Naive thymus-derived CD8-positive, alpha-beta T cell (primary cell): Measurements from ENCODE around the gene TP53TG5. TPM values are rescaled to one million over a fixed set of nuclear protein-coding genes. Genes with fewer than 3 reads are reported as not detected.

Source experiments
- ATAC-seq, 2 donors: fragments of 150-1000 bp; cut with Tn5 transposase in 1 of 2; sonication (Bioruptor Pico), chemical (Tn5 transposase) in 1 of 2; 1 replicate in 1 of 2; 2 replicates in 1 of 2; pipeline ENCODE4 v1.10.0; 2021; ENCODE audit warnings: mild to moderate bottlenecking in 2 of 2, moderate library complexity in 2 of 2
- POLR2A ChIA-PET: fragments of 350-600 bp; sonication (Branson Sonifier 250); formaldehyde crosslinking; loops from one replicate; lab custom pipeline; 2021; ENCODE audit warnings: antibody characterized with exemption; lab: Charles Lee
- DNase-seq, 10 donors: peaks; one replicate each; pipeline versions ENCODE4 v3.0.0 to v3.0.0-alpha.2; 2020 to 2022
- H3K27ac Mint-ChIP-seq, 10 donors: one replicate each; pipeline ENCODE4 v1.8.0; 2020 to 2022; ENCODE audit warnings: mild to moderate bottlenecking in 10 of 10, mixed read lengths in 10 of 10, moderate library complexity in 4 of 10, inconsistent platforms in 1 of 10
- H3K27me3 Mint-ChIP-seq, 5 donors: one replicate each; pipeline ENCODE4 v1.8.0; 2021 to 2022; ENCODE audit warnings: mixed read lengths in 5 of 5
- H3K36me3 Mint-ChIP-seq, 3 donors: one replicate each; pipeline ENCODE4 v1.8.0; 2020 to 2022; ENCODE audit warnings: mixed read lengths in 3 of 3, mild to moderate bottlenecking in 2 of 3, inconsistent platforms in 1 of 3
- H3K4me1 Mint-ChIP-seq, 4 donors: one replicate each; pipeline ENCODE4 v1.8.0; 2021 to 2022; ENCODE audit warnings: mixed read lengths in 4 of 4
- H3K4me3 Mint-ChIP-seq, 10 donors: one replicate each; pipeline ENCODE4 v1.8.0; 2020 to 2022; ENCODE audit warnings: mild to moderate bottlenecking in 10 of 10, mixed read lengths in 10 of 10, moderate library complexity in 6 of 10, inconsistent platforms in 1 of 10
- H3K9me3 Mint-ChIP-seq, 9 donors: one replicate each; pipeline ENCODE4 v1.8.0; 2020 to 2022; ENCODE audit warnings: mixed read lengths in 9 of 9, mild to moderate bottlenecking in 3 of 9, inconsistent platforms in 1 of 9, moderate library complexity in 1 of 9
- microRNA-seq: library from miRNA; unstranded; fragments of <30 nt; microRNA quantifications from one replicate; pipeline ENCODE4 v1.2.0, GENCODE V29; 2022; ENCODE audit warnings: borderline microRNAs expressed
- polyA plus RNA-seq, 3 donors: library from polyadenylated mRNA; unstranded; fragments of 300-500 nt; fragmentation: Illumina TruSeq; gene quantifications; one replicate each; pipeline ENCODE4 v1.2.3, GENCODE V29; 2021
- total RNA-seq, 8 experiments: library from RNA in 2 of 8; stranded (reverse) in 2 of 8; gene quantifications; one replicate each; pipeline ENCODE4 v1.2.3 and lab custom pipeline; 2021 to 2026

Gene TP53TG5
- total and polyA plus RNA-seq, 5 experiments from 2014 or later, result 0.42 to 0.55 (median 0.47) TPM; not detected in 2

DNA sequence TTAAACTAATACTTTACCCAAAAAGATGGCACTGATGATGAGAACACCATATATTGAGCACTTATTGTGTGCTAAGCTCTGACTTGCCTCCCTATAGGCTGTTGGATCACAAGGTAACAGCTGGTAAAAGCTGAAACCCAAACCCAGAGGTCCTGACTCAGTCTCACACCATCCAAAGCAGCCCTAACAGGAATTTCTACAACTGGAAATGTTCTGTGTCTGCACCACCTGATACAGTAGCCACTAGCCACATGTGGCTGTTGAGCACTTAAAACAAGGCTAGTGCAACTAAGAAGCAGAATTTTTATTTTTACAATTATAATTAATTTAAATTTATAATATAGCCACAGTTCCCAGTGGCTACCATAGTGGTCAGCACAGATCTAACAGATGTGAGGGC is 54.4 kb downstream of the TP53TG5 start:
- POLR2A ChIA-PET, result interaction anchor here (0.7 kb wide), 1 partner anchor 498 kb away, joined by 4 read pairs; no protein-coding TSS in a partner anchor
- Mint-ChIP-seq H3K27me3 (no peaks in the 10 kb centered on the region), H3K36me3 (no peaks in the 10 kb centered on the region), H3K4me3 (no peak overlapping the region), H3K4me1 (peaks cover 7 to 22% (median 18%) of the 10 kb centered on the region in 4 donors), H3K9me3 (no peaks in the 10 kb centered on the region), H3K27ac (no peak overlapping the region)
- ATAC-seq (no peak), DNase-seq (no peak)

DNA sequence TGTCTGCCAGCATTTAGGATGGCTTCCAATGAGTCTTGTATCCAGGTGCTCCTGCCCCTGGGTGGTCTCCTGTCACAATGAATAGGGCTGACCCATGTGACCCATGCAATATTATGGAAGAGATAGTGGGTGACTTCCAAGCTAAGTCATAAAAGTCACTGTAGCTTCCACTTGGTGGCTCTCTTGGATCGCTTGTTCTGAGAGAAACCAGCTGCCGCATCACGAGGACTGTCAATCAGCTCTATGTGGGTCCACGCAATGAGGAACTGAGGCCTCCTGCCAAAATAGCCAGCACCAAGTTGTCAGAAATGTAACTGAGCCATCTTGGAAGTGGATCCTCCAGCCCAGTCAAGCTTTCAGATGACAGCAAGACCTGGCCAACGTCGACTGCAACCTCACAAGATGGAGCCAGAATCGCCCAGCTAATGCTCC is 55.2 kb downstream of the TP53TG5 start:
- DNase-seq, result no peak
- no peak overlapping the region for H3K27ac Mint-ChIP-seq
- ATAC-seq, result no peak
- no peaks in the 10 kb centered on the region for H3K27me3 Mint-ChIP-seq
- peaks cover 7 to 25% (median 19%) of the 10 kb centered on the region in 4 donors for H3K4me1 Mint-ChIP-seq
- no peak overlapping the region for H3K4me3 Mint-ChIP-seq
- POLR2A ChIA-PET, result no interaction called here
- no peaks in the 10 kb centered on the region for H3K36me3 Mint-ChIP-seq
- no peaks in the 10 kb centered on the region for H3K9me3 Mint-ChIP-seq

Small RNAs within 50 kb of the gene (microRNA-seq; reads per million reads assigned to microRNA genes)
- 1.0 reads per million for gene MIR6812

Other genes with a start within 250 kb of the TP53TG5 start
- not detected for gene PI3, start 203.4 kb downstream of the TP53TG5 start, total RNA-seq
- not detected for gene PI3, start 203.4 kb downstream of the TP53TG5 start, polyA plus RNA-seq
- not detected for gene SEMG1, start 171.3 kb downstream of the TP53TG5 start, total RNA-seq
- not detected for gene SEMG1, start 171.3 kb downstream of the TP53TG5 start, polyA plus RNA-seq
- gene SEMG2, start 157.0 kb downstream of the TP53TG5 start, total RNA-seq, result not detected
- gene SEMG2, start 157.0 kb downstream of the TP53TG5 start, polyA plus RNA-seq, result not detected
- not detected for gene SLPI, start 123.8 kb downstream of the TP53TG5 start, total RNA-seq
- gene SLPI, start 123.8 kb downstream of the TP53TG5 start, polyA plus RNA-seq, result not detected
- not detected for gene RBPJL, start 71.5 kb downstream of the TP53TG5 start, total RNA-seq
- not detected for gene RBPJL, start 71.5 kb downstream of the TP53TG5 start, polyA plus RNA-seq
- gene MATN4, start 70.0 kb downstream of the TP53TG5 start, total RNA-seq, result not detected
- not detected for gene MATN4, start 70.0 kb downstream of the TP53TG5 start, polyA plus RNA-seq
- under 1 TPM; 0.25 to 0.31 TPM for gene SDC4, start 29.9 kb downstream of the TP53TG5 start, total RNA-seq
- gene SDC4, start 29.9 kb downstream of the TP53TG5 start, polyA plus RNA-seq, result under 1 TPM in 2 of 3 donors, not detected in 1; 0.09 to 0.24 TPM
- 10 to 100 TPM; 58.7 to 62.5 TPM for gene SYS1, start 15.2 kb downstream of the TP53TG5 start, total RNA-seq
- gene SYS1, start 15.2 kb downstream of the TP53TG5 start, polyA plus RNA-seq, result 10 to 100 TPM; 34.2 to 46.1 (median 36.2) TPM
- gene DBNDD2, start 30.0 kb upstream of the TP53TG5 start, total RNA-seq, result 10 to 100 TPM; 13.6 to 13.9 TPM
- 10 to 100 TPM; 11.6 to 13.5 (median 13.4) TPM for gene DBNDD2, start 30.0 kb upstream of the TP53TG5 start, polyA plus RNA-seq
- 10 to 100 TPM; 80.1 to 86.7 TPM for gene PIGT, start 37.8 kb upstream of the TP53TG5 start, total RNA-seq
- 10 to 100 TPM; 73.4 to 90.6 (median 73.9) TPM for gene PIGT, start 37.8 kb upstream of the TP53TG5 start, polyA plus RNA-seq
- under 1 TPM; 0.73 to 0.80 TPM for gene WFDC2, start 91.4 kb upstream of the TP53TG5 start, total RNA-seq
- under 1 TPM in 1 of 3 donors, not detected in 2; 0.33 TPM for gene WFDC2, start 91.4 kb upstream of the TP53TG5 start, polyA plus RNA-seq
- not detected for gene SPINT3, start 137.3 kb upstream of the TP53TG5 start, total RNA-seq
- gene SPINT3, start 137.3 kb upstream of the TP53TG5 start, polyA plus RNA-seq, result not detected
- not detected for gene WFDC6, start 161.2 kb upstream of the TP53TG5 start, total RNA-seq
- gene WFDC6, start 161.2 kb upstream of the TP53TG5 start, polyA plus RNA-seq, result not detected
- gene EPPIN, start 169.1 kb upstream of the TP53TG5 start, total RNA-seq, result not detected
- not detected for gene EPPIN, start 169.1 kb upstream of the TP53TG5 start, polyA plus RNA-seq
- gene WFDC8, start 201.0 kb upstream of the TP53TG5 start, total RNA-seq, result not detected
- gene WFDC8, start 201.0 kb upstream of the TP53TG5 start, polyA plus RNA-seq, result not detected